Measurements from ENCODE around the gene AP3B1.

DNA sequence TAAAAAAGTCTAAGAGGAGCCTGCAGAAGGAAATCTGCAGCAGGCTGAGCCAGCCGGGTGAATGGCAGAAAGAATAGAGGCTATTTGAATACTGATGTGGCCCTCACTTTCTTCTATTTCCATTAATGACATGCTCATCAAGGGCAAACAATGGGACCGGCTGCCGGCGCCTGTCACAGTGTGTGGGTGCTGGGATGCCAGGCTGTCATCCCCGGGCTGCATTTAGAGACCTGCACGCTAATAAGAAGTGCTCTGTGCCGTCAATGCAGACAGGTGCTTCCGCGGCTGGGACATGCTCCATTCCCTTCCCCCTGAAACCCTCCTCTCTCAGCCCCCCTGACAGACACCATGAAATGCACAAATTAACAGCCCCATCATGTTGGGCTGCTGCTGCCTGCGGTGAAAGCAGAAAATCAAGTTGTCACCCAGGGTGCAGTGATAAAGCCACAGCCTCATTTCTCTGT lies 300.6 kb downstream of the AP3B1 start:
- TF ChIP-seq CTCF (IDR thresholded peaks at IDR 0.05; ENCODE audit: control extremely low read depth in 1 of 3, insufficient read depth in 1 of 3, low read depth in 1 of 3, low read length in 3 of 3) (no peak), MAX (IDR thresholded peaks at IDR 0.05) (no peak)

Measured in H1 (cell line).